Stimulated activated CD4-positive, alpha-beta T cell treated with anti-CD3 and anti-CD28 coated beads, Interleukin-2, amount 100 ng/mL, for 24 hours (primary cell): ENCODE results near the gene AKR1B1.

Source experiments
- DNase-seq, 2 donors: peaks; one replicate each; pipeline ENCODE4 v3.0.0-alpha.2; 2020

The AKR1B1 gene

DNA sequence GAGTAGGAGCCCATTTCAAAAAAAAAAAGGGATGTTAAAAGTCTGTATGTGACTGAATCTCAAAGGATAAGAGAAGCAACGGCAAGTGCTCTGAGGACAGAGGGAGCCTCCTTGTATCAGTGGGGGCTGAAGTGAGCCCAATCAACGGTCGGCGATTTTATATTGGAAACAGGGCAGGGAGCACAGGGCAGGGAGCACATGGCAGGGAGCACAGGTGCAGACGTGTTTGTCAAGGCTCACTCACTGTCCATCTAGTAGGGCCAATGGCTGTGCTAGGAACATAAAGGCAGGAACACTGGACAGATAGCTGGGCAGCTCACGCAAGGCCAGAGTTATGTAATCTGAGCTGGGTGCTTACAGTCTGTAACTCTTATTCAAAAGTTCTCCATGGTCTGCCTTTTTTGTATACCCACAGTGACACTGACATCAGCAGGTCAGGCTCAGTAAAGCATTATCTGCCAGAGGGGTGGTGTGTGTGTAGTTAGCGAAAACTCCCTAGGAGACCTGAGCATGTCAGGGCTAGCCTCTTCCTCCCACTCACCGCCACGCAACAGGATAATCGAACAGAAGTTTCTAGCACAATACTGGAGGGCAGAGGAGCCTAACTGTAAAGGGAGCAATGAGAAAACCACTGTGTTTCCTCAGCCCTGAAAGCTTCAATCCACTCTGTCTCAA, 15.4 kb downstream of the AKR1B1 start:
- no peak for DNase-seq

- DNase-seq = no peak
Observed at GRCh38 chr7:134442441-134443220, 16.3 kb downstream of the AKR1B1 start.

GRCh38 chr7:134441264-134441663, 17.6 kb downstream of the AKR1B1 start:
- DNase-seq = no peak

- DNase-seq = no peak
Observed at GRCh38 chr7:134440476-134440875, 18.4 kb downstream of the AKR1B1 start.

DNA sequence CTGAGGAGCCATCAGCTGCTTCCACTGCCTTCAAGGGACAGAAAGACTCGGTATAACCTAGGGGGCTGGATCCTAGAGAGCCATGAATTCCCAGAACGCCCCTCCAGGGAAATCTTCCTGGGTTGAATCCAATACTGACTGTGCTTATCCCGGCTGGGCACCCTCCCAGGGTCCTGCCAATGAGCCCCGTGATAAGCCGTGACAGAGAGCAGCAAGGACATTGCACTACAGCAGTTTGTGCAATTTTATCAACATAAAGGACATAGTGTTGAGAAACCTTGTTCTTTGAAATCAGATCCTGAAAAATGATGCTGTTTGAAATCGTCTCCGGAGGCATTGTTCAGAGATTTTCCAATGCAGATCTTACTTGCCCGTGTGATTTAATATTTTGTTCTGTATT, 18.8 kb downstream of the AKR1B1 start:
- DNase-seq = no peak

DNA sequence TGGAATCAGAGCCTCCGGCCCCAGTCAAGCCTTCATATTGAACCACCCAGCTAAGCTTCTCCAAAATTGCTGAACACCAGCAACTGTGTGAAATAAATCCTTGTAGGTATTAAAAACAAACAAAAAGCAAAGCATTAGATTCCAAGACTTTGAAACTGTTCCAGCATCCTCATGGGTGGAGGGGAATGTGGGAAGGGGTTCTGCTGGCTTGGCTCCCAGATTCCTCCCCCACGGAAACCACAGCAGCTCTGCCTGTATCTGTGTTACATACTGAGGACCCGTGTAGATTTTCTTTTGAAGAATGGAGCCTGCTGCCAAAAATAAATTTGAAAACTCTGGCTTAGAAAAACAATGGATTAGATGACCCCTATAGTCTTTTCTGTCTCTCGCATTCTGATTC, 20.0 kb downstream of the AKR1B1 start:
- no peak for DNase-seq

DNA sequence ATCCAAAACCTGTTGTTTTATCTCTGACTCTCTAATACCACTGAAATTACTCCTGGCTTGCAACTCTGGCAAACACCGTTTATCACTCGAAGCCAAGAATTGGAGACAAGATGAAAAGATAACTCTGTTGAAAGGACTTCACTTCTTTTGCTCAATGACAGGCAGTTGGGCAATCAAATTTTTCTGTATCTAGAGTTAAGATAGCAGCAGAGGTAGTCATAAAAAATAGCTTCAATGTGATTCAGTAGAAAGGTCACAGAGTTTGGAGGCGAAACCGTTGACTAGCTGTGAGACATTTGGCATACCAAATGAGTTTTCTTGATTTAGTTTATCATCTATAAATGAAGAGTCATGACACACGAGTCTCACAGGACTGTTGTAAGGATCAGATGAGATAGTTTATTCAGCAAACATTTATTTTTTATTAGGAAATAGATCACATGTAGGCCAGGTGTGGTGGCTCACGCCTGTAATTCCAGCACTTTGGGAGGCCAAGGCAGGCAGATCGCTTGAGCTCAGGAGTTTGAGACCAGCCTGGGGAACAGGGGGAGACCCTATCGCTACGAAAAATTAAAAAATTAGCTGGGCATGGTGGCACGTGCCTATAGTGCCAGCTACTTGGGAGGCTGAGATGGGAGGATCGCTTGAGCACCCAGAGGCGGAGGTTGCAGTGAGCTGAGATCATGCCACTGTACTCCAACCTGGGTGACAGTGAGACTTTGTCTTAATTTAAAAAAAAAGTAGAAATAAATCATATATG, 23.6 kb downstream of the AKR1B1 start:
- DNase-seq = no peak

DNA sequence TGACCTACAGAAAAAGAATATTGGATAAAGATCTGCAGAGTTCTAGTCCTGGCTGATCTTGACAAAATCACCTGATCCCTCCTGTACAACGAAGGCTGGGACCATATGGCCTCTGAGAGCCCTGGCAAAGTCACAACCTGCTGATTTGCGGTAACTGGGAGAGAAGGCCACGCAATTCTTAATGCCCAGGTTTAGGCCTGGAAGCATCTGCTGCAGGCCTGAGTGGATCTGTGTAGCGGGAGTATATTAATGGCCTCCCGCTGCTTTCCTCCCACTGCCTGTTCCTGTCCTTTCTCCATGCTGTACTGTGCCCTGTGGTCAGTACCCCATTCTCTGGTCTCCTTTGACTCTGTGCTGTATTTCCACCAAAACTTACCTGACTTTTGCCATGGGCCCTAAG, 24.2 kb downstream of the AKR1B1 start:
- no peak for DNase-seq

DNA sequence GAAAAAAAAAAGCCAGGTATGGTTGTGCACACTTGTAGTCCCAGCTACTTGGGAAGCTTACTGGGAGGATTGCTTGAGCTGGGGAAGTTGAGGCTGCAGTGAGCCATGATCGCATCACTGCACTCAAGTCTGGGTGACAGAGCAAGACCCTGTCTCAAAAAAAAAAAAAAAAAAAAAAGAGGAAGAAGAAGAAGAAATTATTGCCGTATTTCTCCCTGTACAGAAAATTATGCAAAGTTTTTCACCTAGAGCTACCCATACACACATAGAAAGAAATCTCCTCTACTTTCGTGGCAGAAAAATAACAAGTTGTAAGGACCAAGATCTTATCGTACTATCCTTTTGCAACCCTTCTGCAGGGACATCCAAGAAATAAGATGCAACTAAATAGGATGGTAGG, 25.5 kb downstream of the AKR1B1 start:
- DNase-seq = no peak

DNA sequence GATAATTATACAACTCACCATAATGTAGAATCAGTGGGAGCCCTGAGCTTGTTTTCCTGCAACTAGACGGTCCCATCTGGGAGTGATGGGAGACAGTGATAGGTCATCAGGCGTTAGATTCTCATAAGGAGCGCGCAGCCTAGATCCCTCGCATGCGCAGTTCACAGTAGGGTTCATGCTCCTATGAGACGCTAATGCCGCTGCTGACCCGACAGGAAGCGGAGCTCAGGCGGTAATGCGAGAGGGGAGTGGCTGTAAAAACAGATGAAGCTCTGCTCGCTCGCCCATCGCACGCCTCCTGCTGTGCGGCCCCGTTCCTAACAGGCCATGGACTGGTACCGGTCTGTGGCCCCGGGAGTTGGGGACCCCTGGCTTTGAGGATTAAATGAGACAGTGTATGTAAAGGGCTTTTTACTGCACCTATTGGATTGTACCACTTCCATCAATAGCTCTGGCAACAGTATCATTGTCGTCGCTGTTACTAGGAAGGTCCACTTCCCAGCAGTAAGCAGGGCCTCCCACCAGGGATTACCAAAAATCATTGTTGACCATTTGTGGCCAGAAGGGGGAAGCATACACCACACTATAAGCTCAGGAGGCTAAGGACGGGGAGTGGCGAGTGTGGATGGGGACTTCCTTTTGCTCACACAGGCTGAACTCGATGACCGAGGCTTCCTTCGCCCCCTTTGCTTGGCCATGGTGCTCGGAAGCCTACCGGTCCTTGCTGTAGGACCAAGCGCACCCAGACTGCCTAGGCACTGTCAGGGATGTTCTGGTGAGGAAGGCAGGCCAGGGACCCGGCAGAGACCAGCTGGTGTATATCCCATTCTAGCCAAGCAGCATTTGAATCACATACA, 26.4 kb downstream of the AKR1B1 start:
- peak; percentile 73 to 76 for DNase-seq

- DNase-seq = no peak
Observed at GRCh38 chr7:134431815-134432214, 27.1 kb downstream of the AKR1B1 start.

DNA sequence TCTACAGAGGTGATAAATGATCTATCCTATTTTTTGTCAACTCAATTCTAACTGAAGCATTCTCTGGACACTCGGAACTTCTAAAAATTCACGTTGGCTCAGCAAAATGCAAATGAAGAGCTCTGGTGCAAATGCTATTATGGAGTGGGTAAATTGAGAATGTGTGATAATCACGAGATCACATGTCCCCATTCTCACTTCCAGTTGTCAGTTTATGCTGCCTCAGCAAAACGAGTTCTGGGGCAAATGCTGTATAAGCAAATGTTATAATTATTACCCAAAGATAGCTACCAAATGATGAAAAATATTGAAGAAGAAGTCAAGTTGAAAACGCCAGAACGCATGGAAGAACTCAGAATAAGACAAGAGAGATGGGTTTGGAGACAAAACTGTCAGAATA, 29.4 kb downstream of the AKR1B1 start:
- no peak for DNase-seq

DNA sequence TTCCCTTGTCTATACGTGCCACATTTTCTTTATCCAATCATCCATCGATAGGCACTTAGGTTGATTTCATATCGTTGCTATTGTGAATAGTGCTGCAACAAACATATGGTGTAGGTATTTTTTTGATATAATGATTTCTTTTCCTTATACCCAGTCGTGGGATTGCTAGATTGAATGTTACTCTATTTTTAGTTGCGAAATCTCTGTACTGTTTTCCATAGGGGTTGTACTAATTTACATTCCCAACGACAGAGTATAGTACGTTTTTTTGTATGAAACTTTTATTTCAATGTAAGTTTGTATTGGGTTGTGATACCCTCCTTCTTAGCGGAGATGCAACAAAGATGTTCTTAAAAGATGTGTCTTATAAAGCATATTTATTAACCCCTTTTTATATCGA, 30.0 kb downstream of the AKR1B1 start:
- no peak for DNase-seq

- DNase-seq = no peak
Observed at GRCh38 chr7:134427896-134428295, 31.0 kb downstream of the AKR1B1 start.

DNA sequence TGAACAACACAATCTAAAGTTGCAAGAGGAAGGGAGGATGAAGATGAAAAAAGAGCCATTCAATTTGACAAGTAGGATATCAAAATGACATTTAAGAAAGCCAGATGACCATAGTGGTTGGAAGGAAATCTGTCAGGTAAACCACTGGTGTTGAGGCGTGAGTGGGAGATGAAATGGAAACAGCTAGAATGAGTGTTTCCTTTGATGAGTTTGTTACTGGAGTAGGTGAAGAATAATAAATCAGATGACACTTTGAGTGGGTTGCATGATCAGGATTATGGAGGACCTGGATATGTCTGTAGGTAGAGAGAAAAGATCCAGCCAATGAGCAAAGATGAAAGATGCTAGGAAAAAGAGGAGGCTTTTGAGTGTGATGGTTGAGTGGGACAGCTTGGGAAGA, 33.1 kb downstream of the AKR1B1 start:
- no peak for DNase-seq

DNA sequence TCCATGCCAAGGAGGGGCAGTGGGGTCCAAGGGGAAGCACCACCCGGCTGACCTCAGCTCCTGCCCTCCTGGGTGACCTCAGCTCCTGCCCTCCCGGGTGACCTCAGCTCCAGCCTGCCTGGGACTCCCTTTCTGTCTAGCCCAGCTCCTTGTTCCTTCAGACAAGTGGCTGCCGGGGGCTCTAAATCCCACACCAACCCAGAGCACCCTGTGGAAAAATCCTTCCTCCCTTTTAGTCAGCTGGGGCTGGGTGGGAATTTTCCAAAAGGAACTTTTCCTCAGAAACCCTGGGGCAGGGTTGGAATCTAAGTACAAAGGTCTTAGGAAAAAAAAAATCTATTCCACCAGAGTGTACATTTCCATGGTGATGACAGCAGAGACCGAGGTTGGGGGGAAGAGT, 36.3 kb downstream of the AKR1B1 start:
- DNase-seq = no peak

DNA sequence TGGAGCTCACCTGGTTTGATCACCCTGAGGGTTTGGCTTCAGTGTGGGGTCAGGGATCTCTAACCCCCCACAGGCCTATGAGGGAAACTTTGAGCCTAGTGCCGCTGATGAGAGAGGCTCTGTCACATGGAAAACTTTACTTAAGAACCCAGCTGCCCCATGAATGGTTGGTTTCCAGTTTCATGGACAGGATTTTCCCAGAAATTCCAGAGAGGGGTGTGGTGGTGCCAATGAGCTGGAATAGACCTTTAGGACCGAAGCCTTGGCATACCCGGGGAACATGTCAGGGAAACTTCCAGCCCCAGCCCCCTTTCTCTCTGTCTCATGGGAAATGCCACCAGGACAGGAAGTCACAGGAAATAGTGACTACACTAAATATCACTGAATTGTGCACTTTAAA, 36.9 kb downstream of the AKR1B1 start:
- DNase-seq = no peak

DNA sequence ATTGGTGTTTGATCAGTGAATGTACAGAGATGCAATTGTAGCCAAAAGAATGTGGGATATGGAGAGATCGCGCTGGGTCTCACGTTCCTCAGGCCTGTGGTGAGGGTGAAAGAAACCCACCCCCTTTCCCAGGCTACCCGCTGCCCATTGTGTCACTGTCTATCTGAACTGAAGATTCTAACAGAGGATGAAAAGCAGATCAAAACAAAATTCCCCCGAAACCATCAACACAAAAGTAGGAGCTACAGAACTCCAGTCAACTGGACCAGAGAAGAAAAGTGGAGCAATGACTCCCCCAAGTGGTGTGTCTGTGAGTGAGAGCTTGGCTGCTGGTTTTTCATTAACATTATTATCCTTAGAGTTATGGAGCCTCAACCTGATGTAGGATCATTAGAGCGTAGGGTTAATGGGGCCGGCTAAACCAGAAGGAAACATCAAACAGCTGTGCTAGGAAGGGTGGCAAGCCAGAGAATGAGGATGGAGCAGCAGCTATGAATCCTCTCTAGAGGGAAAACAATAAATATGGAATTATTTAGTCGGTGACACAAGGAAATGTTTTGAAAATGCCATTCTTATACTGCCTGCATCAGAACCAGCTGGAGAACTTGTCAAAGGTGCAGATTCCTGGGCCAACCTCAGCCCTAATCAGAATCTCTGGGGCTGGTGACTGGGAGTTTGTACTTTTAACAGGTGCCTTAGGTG, 38.3 kb downstream of the AKR1B1 start:
- no peak for DNase-seq

GRCh38 chr7:134419875-134420274, 39.0 kb downstream of the AKR1B1 start:
- no peak for DNase-seq

DNA sequence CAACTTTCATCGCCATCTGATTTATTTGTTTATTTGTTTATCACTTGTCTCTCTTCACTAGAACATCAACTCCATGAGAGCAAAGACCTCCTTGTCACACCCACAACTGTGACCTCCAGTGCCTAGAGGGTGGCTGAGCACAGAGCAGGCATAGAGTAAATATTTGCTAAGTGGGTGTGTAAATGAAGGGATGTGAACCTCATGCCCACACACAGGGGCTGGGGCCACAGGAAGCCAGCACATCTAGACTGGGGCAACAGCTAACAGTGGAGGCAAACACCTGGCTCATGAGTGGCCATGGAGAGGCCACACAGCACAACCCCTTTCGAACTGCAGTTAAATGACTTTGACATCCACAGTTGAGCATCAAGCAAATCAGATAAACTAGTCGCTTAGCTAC, 39.8 kb downstream of the AKR1B1 start:
- DNase-seq = no peak

DNA sequence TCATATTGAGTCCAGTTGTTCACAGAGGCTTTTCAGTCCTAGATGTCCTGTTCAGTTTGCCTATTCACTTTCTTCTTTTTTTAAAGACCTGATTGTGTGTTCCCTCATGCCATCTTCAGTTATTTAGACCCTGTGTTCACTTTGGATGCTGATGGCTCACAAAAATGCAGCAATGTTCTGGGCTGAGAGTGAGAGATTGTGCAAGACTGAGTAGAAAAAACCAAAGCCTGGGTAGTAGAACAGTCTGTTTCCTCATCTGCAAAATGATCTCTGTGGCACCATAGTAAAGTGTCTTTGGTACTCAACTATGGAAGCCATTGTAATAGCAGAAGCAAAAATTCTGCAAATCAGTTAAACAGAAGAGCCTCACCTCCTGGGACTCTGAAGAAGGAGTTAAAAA, 43.2 kb downstream of the AKR1B1 start:
- no peak for DNase-seq

DNA sequence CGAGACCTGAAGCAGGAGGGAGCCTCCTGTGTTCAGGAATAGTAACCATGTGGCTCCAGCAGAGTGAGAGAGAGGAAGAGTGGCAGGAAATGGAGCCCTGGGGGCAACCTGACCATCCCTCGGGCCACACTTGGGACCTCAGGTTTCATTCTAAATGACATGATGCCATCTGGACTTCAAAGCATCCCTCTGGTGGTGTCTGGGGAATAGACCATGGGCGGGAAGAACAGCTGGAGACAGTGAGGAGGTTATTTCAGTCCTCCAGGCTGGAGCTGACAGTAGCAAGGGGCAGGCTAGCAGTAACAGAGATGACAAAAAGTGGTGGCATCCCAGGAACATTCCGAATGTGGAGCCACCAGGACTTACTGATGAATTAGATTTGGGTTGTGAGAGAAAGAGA, 44.8 kb downstream of the AKR1B1 start:
- no peak for DNase-seq
